ENCODE results near the gene KLK12.

KLK12 gene

DNA sequence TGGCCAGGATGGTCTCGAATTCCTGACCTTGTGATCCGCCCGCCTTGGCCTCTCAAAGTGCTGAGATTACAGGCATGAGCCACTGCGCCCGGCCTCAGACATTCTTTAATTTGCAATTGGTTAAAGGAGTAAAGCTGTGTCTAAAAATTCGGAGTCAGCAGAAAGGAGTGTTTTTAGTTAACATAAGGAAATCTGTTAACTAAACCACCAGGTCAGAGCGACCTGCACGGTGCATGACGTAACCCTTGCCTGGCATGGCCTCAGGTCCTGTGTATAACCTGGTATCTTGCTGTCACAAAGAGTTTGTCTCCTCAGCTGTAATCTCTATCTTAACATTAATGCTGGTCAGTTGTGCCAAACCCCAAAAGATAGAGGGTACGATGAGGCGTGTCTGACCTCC lies 9.5 kb upstream of the KLK12 start:
- DNase-seq = no peak

DNA sequence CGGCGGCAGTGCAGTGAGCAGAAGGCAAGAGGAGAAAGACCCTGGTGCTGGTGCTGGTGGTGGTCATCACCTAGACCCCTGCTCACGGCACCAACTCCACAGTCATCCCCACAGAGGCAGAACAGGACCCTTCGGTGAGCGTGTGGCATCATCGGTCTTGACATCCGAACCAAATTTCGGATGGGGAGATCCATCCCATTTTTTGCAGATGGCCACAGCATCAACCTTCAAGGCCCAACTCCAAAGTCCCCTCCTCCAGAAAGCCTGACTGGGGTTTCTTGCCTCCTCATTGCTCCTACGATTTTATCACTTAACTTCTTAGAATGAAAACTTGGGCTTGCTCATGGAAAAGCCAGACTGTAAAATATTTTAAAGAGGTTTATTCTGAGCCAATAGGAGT lies 8.7 kb upstream of the KLK12 start:
- no peak for DNase-seq

DNA sequence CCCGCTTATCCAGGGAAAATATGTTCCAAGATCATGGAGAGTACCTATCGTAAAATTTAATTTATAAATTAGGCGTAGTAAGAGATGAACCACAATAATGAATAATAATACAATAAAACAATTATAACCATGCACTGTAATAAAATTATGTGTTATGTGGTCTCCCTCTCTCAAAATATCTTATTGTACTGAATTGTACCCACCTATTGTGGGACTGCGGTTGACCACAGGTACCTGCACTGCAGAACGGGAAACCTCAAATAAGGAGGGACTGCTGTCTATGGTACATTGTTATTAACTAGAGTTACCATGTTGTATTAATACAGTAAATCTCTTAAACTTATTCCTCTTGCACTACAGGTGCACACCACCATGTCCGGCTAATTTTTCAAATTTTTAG lies 5.3 kb upstream of the KLK12 start:
- no peak for DNase-seq

DNA sequence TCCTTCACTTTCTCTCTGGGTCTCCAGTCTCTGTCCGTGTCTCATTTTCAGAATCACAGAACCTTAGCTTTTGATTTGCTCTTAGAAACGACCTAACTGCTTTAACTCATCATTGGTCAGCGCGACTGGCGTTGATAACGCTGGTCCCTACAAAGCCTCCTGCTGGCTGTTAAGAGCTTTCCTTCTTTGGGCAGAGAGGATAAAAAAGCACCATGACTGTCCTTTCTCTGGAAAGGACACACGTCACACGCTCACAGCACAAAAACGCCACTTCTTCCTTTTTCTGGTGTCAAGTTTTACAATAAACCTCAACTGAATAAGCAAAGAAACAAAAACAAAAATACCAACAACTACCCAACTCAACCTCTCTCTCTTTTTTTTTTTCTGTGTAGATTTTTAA lies 1.7 kb upstream of the KLK12 start:
- no peak for DNase-seq

DNA sequence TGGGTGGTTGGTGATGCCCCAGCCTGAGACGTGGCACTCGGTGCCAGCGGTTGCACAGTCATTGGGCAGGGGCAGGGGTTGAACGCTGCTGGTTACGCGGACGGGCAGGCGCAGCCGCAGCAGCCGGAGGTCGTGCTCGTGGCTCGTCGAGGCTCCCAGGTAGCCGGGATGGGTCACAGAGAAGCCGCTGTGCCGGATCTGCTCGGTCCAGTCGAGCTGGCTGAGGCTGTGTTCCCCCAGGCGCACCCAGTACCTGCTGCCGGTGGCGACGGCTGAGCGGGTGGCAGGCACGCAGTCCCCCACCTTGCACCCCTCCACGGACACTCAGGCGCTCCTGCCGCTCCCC lies 2.9 kb downstream of the KLK12 start:
- DNase-seq = no peak

DNA sequence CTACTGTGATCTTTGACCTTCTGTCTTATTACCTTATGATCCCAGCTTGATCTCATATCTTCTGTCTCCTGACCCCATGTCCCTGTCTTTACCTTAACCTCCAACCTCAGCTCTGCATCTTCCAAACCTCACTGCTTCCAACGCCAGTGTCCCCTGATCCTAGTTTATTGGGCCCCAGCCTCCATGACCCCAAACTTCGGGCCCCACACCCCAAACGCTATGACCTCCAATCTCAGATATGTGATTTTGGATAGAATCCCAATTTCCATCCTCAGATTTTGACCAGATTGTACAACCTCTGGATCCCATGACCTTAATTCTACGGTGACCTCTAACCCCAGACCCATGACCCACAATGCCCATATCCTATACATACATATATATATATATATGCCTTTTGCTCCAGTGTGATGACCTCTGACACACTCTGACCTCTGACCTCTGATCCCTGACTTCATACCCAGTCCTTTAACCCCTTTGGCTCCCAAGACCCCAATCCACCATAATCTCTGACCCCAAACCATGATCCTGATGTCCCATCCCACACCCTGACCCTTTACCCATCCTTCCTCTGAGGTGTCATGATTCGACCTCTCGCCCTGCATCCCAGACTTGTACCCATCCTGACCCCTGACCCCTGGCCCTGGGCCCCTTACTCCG lies 3.5 kb downstream of the KLK12 start:
- no peak for DNase-seq

DNA sequence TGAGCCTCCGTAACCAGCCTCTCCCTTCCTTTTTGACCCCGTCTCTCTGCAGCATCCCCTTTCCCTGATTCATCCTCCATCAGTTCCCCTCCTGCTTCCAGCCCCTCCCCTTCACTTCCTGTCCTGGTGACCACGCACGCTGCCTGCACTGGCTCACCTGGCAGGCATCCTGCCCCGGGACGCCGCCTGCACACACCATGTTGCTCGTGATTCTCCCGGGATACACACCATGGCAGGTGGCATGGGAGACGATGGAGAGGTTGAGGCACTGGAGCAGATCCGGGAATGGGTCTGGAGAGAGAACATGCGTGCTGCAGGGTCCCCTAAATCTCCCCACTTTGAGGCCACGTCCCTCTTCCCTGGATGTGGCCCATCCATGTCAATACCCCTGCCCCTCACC lies 4.2 kb downstream of the KLK12 start:
- no peak for DNase-seq

DNA sequence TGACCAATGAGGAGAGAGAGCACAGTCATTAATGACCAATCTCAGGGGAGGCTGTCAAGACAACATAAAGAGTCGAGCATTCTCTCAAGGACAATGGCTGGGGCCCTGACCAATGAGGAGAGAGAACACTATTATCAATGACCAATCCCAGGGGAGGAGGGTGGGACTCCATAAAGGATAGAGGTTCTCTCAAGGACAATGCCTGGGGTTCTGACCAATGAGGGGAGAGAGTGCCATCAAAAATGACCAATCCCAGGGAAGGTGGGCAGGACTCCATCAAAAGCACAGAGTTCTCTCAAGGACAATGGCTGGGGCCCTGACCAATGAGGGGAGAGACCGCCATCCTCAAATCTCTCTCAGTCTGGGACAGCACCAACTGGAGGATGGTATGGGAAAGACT lies 5.1 kb downstream of the KLK12 start:
- no peak for DNase-seq

DNA sequence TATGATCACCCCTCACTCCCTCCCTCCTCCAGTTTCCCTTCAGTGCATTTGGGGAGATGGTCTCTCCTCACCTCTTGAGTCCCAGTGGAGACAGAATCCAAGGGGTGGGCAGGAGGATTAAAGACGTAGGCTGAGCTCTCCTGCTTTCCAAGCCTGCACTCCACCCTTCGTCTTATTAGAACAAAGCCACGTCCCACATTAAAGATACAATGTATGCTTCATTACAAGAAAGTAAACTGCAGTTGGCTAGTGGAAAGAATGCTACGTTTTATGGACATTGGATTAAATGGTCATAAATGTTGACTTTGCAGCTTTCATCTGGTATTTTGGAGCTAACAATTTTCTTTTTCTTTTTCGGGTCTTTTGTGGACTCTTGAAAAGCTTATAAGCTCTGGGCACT lies 6.9 kb downstream of the KLK12 start:
- DNase-seq = no peak

DNA sequence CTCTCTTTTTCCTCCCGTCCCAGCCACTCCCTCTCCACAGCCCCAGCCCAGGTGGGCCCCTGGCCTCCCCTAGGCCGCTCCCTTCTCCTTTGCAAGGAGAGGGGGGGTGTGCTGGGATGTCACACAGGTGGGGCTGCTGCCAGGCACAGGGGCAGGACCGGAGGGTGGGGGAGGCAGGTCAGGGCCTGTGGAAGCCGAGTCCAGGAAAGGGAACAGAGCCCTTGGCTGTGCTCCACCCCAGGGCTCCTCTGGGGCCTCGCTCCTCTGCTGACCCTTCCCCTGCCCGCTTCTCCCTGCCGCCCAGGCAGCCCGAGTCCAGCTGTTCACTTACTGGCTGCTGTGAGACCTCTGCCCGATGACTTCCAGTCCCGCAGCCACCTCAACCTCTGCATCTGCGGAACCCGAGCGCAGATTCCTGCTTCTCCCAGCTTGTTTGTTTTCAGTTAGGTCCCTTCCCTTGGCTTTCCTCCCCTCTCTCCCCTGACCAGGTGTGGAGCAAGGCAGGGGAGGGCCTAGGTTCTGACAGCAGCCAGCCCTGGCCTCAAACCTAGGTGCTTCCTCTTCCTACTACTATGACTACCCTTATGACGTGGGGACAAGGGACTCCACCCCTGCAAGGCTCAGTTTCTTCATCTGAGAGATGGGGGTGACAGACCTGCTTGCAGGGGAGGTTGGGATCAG lies 7.5 kb downstream of the KLK12 start:
- no peak for DNase-seq

DNA sequence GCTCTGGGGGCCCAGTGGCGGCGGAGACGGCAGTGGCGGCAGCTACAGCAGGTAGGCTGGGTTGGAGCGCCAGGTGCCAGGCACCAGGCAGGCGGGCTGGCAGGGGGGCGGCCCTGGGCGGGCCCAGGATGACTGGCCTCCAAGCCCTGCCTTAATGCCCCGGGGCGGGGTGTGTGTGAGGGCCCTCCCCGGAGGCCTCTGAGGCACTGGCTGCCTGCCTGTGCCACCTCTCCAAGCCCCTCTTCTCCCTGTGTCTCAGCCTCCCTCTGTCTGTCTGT lies 8.3 kb downstream of the KLK12 start, which contains the start of gene KLK11:
Gene KLK11 (minus strand): TSS at position 63 of the 278 bp plus-strand sequence. CDS start 985 bp downstream, outside the sequence.
- DNase-seq = no peak

DNA sequence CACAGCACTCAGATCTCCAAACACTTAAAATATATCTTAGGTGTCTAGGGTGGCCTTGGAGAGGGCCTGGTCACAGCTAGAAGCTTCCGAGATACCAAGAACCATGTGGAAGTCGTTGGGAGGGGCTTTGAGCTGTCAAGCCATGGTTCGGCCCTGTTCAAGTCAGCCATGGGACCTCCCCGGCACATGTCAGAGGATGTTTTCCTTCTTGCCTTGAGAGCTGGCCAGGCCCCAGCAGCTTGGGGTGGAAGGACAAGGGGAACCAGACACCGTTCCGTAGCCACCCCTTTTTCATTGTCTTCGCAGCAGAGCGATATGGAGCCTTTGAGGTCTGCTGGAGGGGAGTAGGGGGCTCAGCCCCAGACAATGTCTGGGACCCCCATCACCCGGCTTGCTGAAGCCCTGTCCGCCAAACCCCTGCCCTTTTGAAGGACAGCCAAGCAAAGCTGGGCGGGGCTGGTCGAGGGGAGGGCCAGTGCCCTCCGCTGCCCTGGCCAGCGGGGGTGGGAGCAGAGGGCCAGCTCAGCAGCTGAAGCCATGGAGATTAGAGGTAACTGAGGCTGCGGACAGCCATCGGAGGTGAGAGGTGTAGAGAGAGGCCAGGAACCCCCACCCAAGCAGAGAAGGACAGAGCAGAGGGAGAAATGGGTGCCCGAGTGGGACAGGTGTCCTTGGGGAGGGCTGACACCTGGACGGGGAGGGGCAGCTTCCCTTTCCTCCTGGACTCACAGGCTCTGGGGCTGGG lies 8.8 kb downstream of the KLK12 start:
- no peak for DNase-seq

DNA sequence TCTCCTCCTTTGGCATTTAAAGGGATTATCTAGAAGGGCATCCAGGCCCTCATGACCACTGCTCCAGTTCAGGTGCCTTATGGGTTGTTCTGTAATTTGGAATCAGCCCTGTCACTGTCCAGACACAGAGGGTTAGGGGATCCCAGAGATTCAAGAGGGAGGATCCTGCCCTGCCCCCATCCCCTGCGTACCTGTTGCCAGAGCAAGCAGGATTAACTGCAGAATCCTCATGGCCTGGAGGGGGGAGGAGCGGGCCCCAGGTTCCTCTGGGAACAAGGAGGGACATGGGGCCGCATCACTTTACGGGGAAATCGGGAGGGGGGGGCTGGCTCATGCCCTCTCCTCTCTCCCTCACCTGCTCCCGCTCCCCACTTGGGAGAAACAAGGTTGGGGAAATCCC lies 9.4 kb downstream of the KLK12 start:
- DNase-seq = no peak

DNA sequence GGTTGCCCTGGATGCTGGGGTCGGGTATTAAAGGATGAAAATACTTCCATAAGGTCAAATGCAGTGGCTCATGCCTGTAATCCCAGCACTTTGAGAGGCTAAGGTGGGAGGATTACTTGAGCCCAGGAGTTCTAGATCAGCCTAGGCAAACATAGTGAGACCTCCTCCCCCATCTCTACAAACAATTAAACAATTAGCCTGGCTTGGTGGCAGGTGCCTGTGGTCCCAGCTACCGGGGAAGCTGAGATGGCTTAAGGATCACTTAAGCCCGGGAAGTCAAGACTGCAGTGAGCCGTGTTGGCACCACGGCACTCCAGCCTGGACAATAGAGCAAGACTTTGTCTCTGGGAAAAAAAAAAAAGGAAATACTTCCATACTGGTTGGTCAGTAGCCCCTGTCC lies 9.9 kb downstream of the KLK12 start:
- no peak for DNase-seq

DNA sequence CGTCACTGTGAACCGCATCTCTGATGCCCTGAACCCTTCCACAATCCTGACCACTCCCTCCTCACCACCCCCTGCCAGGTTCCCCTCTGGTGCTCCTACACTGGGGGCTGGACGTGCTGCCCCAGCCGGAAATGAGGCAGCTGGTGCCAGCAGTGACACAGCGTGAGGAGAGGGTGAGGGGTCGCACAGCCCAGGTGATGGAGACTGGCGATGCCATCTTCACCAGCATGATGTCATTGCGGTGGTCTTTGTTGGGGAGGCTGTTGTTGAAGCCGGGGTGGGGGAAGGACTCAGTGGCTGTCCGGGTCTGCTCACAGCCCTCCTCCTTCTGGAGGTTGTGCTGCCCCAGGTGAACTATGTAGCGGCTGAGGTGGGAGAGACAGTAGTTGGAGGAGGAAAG lies 10.9 kb downstream of the KLK12 start:
- no peak for DNase-seq

DNA sequence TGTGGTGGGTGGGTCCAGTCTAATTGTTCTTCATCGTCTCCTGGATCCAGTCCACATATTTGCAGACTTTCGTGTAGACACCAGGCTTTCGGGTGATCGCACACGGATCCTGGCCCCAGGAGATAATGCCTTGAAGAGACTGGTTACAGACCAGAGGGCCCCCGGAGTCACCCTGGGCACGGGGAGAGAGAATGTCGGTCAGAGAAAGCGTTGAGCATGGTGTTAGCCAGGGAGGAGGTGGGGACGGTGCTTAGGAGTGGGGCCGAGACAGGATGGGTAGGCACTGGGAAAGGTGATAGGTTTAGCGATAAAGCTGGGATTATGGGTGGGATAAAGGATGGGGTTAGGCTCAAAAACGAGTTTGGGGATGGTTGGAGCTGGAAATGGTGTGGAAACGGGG lies 12.3 kb downstream of the KLK12 start:
- DNase-seq = no peak

DNA sequence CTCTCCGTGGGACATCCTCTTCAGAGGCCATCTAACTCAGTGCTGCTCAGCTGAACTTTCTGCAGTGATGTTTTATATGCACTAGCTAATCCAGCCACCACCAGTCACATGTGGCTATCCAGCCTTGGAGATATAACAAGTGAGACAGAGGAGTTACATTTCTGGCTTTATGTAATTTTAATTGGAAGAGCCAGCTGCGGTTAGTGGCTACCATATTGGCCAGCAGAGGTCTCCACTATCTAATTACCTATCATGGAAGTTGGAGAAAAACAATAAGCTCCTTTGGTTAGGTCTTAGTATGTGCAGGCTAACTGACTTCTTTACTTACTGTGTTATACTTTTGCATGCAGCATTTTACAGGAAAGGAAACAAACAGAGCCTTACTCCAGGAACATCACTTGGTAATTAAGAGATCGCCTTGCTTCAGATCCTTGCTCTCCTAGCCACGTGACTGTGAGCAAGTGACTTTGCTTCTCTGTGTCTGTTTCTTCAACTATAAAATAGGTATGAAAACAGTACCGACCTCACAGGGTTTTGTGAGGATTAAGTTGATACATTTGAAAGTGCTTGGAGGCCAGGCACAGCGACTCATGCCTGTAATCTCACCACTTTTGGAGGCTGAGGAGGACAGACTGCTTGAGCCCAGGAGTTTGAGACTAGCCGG lies 13.7 kb downstream of the KLK12 start:
- peak; percentile 3 for DNase-seq

DNA sequence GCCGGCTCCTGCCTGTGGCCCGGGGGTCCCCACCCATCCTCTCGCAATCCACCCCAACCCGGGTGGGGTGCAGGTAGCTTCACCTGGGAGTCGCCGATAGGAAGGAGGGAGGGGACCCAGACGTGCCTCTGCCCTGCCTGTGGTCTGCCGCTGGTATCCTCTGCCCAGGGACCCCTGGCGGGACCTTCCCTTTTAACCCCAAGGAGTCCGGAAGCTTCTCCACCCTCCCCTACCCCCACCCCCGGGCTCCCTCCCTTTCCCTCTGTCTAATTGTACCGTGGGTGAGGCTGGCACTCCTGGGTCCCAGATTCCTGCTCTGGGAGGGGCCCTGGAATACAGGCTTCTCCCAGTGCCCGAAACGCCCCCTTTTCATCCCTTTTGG lies 15.3 kb downstream of the KLK12 start, which contains the start of gene KLK10:
Gene KLK10 (minus strand): TSS at position 166 of the 382 bp plus-strand sequence. CDS start 579 bp downstream, outside the sequence.
- no peak for DNase-seq

DNA sequence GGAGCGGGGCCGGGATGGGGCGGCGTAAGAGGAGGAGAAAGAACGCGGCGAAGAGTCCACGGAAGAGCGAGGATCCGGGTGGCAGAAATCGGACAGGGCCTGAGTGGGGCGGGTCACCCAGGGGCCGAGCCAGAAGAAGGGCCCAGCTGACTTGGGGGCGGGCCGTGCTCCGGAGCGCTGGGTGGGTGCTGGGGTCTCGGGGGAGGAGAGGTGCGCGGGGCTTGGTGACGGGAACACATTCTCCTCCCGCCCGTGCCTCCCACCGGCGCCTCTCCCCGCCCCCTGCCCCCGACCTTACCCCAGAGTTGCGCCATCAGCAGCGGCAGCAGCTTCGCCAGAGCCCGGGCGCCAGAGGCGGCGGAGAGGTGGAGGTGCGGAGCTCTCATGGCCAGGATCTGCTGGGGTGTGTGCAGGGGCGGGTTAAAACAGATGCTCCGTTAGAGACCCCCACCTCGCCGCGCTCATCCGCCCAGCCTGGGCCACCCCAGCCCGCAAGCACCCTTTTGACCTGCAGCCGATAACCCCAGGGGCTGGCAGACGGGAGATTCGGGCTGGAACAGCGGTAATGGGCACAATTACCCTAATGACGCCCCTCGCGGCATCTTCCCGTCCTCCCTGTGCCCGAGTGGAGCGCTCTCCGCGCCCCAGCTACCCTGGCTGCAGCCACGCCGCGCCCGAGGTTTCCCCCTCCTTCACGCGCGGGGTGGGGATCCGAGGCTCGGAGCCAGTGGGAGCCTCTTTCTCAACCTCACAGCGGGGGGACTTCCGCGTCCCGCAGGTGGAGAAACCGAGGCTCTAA lies 15.9 kb downstream of the KLK12 start:
- no peak for DNase-seq

DNA sequence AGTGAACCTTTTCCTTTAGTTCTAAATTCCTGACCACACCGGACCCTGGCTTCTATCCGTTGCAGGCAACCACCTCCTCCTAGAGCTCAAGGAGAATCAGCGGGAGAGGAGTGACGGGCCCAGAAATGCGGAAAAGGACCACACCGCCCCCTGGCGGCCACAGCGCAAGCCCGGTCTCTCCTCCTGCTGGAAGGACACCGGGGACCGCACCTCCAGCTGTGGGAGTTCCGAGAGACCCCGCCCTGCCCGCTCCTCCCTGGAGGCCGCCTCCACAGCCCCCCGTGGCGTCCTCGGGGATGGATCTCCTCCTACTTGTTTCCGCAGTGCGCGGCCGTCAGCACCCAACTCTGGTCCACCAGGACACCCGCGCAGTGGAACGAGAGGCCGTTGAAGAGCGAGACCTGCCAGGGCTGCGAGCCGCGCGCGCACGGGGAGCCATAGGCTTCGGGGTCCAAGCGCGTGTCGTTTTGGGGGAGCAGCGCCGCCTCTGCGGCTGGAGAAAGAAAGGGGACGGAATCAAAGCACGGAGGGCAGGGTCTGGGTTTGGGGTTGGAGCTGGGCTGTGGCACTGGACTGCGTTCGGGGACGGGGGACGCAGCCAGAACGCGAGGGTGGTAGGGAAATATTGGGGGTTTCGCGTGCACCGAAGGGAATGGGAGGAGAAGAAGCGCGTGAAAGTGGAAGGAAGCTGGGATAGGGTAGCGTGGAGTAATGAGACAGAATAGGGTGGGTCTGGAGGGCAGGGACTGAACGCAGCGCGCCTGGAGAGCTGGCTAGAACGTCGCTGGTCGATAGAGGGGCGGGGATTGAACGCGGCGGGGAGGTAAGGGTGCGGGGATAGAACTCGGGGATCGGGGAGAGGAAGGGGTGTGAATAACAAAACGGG lies 17.8 kb downstream of the KLK12 start:
- DNase-seq = no peak

DNA sequence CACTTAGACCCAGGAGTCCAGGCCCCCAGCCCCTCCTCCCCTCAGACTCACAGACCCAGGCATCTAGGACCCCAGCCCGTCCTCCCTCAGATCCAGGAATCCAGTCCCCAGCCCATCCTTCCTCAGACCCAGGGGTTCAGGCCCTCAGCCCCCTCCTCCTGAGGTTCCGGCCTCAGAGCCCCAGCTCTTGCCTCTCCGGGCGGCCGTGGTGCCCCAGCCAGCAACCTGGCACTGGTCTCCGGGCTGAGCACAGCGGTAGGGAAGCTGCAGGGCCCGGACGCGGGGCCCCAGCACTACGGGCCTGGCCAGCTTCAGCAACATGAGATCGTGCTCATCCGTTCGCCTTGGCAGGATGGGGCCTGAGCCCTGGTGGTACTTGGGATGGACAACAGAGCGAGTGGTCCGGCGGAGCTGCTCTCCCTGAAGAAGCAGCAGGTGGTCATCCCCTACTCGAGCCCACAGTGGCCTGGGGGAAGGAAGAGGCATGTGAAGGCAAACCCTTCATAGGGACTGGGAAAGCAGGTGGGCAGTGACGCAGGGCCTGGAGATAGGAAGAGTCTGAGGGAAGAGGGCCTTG lies 19.0 kb downstream of the KLK12 start:
- no peak for DNase-seq

DNA sequence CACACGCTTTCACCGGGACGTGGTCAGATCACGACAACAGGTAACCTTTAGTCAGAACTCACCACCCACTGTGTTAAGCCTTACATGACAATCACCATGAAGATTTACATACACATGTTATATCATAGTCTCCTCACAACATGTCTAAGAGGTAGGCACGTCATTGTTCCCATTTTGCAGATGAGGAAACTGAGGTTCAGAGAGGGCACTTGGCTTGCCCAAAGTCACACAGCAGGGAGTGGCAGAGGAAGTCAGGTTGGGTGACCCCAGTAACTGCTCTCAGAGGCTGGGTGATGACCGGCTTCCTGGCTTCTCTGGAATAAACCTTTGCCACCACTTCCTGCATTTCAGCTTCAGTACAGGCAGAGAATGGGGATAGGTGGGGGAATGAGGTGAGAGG lies 20.6 kb downstream of the KLK12 start:
- no peak for DNase-seq
